Measurements from ENCODE around the gene POLR2C.

DNA sequence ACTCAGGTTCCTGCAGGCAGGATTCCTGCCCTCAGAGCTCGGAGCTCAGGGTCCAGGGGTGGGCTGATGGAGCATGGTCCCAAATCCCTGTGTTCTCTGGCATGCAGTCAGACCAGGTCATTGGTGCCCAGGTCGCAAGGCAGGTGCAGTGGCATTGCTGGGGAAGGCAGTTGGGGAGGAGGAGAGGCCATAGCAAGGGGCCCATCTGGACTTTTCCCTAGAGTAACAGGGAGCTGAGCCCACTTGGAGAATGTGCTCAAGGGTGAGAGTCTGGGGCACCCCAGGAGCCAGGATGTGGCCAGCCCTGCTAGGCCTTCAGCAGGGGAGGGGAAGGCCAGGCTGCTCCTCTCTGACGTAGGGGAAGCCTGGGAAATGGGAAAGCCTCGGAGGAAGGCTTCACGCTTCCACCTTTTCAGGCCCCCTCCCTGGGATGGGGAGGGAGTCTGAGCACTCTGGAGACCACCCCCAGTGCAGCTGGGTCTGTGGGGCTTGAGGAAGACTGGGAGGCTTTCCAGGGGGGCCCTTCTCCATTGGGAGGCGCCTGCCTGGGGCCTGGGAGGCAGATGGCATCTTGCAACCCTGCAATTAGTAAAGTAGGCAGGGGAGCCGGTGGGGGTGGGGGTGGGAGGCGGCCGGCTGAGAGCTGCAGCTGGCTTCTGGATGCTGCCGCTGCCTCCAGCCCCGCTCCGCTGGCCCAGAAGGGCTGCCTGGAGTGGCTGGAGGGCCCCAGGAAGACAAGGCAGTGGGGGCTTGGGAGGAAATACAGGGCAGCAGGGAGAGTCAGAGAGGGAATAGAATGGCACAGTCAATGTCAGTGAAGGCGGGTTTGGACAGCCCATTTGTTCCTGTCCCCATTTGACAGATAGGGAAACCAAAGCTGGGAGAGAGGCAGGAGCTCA is 44.9 kb downstream of the POLR2C start:
- TF ChIP-seq, protein P1, sequence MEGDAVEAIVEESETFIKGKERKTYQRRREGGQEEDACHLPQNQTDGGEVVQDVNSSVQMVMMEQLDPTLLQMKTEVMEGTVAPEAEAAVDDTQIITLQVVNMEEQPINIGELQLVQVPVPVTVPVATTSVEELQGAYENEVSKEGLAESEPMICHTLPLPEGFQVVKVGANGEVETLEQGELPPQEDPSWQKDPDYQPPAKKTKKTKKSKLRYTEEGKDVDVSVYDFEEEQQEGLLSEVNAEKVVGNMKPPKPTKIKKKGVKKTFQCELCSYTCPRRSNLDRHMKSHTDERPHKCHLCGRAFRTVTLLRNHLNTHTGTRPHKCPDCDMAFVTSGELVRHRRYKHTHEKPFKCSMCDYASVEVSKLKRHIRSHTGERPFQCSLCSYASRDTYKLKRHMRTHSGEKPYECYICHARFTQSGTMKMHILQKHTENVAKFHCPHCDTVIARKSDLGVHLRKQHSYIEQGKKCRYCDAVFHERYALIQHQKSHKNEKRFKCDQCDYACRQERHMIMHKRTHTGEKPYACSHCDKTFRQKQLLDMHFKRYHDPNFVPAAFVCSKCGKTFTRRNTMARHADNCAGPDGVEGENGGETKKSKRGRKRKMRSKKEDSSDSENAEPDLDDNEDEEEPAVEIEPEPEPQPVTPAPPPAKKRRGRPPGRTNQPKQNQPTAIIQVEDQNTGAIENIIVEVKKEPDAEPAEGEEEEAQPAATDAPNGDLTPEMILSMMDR (conservative IDR thresholded peaks at IDR 0.05; ENCODE audit: low read length), result no peak
- no peak for TF ChIP-seq EZH2phosphoT487 (IDR thresholded peaks at IDR 0.05; ENCODE audit: borderline replicate concordance)

Measured in Loucy (cell line).